GM23248 (cell line): ENCODE data around the gene FLCN. TPM values are rescaled to one million over a fixed set of nuclear protein-coding genes. Genes with fewer than 3 reads are reported as not detected.

Source experiments
- DNase-seq: peaks from one replicate; pipeline ENCODE4 v3.0.0-alpha.2; 2015
- H2AFZ ChIP-seq: fragments of 200-600 bp; sonication (generic); 2 replicates; pipeline ENCODE4 v1.6.1; 2016; ENCODE audit warnings: antibody characterized with exemption
- H3F3A ChIP-seq: fragments of 200-600 bp; sonication (generic); 2 replicates; pipeline ENCODE4 v1.6.1; 2016; ENCODE audit warnings: mild to moderate bottlenecking, antibody characterized with exemption, mixed run types; ENCODE audit not compliant: insufficient read depth
- H3K27ac ChIP-seq: fragments of 200-600 bp; sonication (generic); 2 replicates; pipeline ENCODE4 v1.5.1; 2016; ENCODE audit warnings: mild to moderate bottlenecking
- H3K27me3 ChIP-seq: fragments of 200-600 bp; sonication (generic); replicated peaks from 2 replicates; pipeline ENCODE4 v1.6.1; 2016; ENCODE audit warnings: mild to moderate bottlenecking; ENCODE audit not compliant: insufficient read depth
- H3K36me3 ChIP-seq: fragments of 200-600 bp; sonication (generic); 2 replicates; pipeline ENCODE4 v1.6.1; 2016; ENCODE audit warnings: low read depth, mild to moderate bottlenecking
- H3K4me1 ChIP-seq: fragments of 200-600 bp; sonication (generic); 2 replicates; pipeline ENCODE4 v1.6.1; 2016; ENCODE audit warnings: mild to moderate bottlenecking; ENCODE audit not compliant: insufficient read depth
- H3K4me2 ChIP-seq: fragments of 200-600 bp; sonication (generic); one replicate; pipeline ENCODE4 v1.6.1; 2016; ENCODE audit warnings: mild to moderate bottlenecking; ENCODE audit not compliant: unreplicated experiment
- H3K4me3 ChIP-seq: fragments of 200-600 bp; sonication (generic); 2 replicates; pipeline ENCODE4 v1.5.1; 2016; ENCODE audit warnings: mild to moderate bottlenecking
- H3K79me2 ChIP-seq: fragments of 200-600 bp; sonication (generic); 2 replicates; pipeline ENCODE4 v1.6.1; 2016; ENCODE audit warnings: mild to moderate bottlenecking; ENCODE audit not compliant: insufficient read depth
- H3K9ac ChIP-seq: fragments of 200-600 bp; sonication (generic); 2 replicates; pipeline ENCODE4 v1.6.1; 2016; ENCODE audit warnings: mild to moderate bottlenecking
- H3K9me2 ChIP-seq: fragments of 200-600 bp; sonication (generic); 2 replicates; pipeline ENCODE4 v1.6.1; 2016; ENCODE audit warnings: mixed run types, mild to moderate bottlenecking, moderate library complexity; ENCODE audit not compliant: insufficient read depth
- H3K9me3 ChIP-seq: fragments of 200-600 bp; sonication (generic); one replicate; pipeline ENCODE4 v1.6.1; 2017; ENCODE audit warnings: low read depth
- H4K20me1 ChIP-seq: fragments of 200-600 bp; sonication (generic); 2 replicates; pipeline ENCODE4 v1.6.0; 2016; ENCODE audit not compliant: insufficient read depth
- EZH2 ChIP-seq: fragments of 200-600 bp; sonication (generic); IDR thresholded peaks from 2 replicates; pipeline ENCODE4 v1.6.1; 2018; ENCODE audit warnings: antibody characterized with exemption, mild to moderate bottlenecking; ENCODE audit not compliant: insufficient read depth, poor library complexity, severe bottlenecking
- EZH2phosphoT487 ChIP-seq: fragments of 200-600 bp; sonication (generic); IDR thresholded peaks from 2 replicates; pipeline ENCODE4 v1.6.1; 2018; ENCODE audit warnings: antibody characterized with exemption, moderate library complexity, mild to moderate bottlenecking, low read depth; ENCODE audit not compliant: insufficient read depth
- WGBS, 2 experiments: methylation state at CpG; one replicate each; pipeline ENCODE4 v1.1.6; 2015 to 2017; ENCODE audit warnings: low lambda C conversion rate in 2 of 2, low coverage in 1 of 2; ENCODE audit errors: missing lambda C conversion rate in 2 of 2; 5-methylcytosine and 5-hydroxymethylcytosine counted together
- in situ Hi-C: fragments of 300-500 bp; cut with MboI; formaldehyde crosslinking; loops from 2 replicates; pipeline ENCODE4 v1.15.0; 2020
- polyA plus RNA-seq: library from polyadenylated mRNA; unstranded; fragments of >200 nt; fragmentation: Nextera tagmentation; extraction: Ambion mirVana; gene quantifications from 2 replicates; pipeline ENCODE4 v1.2.1, GENCODE V29; 2016
- total RNA-seq: library from RNA; depleted of rRNA; stranded (reverse); fragments of >200 nt; shearing (Covaris generic); gene quantifications from 2 replicates; pipeline ENCODE4 v1.2.3, GENCODE V29; 2014

Gene FLCN
- total and polyA plus RNA-seq, 2 experiments from 2014 or later: 10.0 to 21.5 TPM

DNA sequence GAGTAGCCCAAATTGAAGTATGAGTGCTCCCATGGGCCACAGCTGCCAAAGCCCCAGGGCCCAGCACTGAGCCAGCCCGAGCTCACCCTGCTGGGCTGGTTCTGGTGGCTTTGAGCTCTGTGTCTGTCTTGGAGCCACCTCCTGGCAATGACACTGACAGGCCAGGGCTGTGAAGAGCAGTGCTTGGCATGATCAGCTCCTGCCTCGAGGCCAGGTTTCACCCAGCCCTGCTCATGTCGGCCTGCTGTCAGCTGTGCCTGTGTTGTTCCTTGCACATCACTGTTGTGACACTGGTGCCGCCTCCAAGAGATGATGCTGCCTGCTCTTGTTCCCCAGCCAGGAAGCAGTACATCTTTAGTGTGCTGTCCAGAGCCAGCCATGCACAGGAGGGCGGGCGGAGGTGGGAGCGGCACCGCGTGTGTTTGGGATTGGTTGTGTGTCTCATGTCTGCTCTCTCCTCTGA is 56.8 kb downstream of the FLCN start:
- WGBS, 2 experiments: 76 to 91% methylated on average over 7 to 9 of the region's 9 CpGs
- no peak overlapping the region for H3K27ac ChIP-seq
- no peaks in the 10 kb centered on the region for H3K79me2 ChIP-seq
- H4K20me1 ChIP-seq: no peaks in the 10 kb centered on the region
- H3K9me3 ChIP-seq: no peaks in the 10 kb centered on the region
- no peaks in the 10 kb centered on the region for H3K9me2 ChIP-seq
- TF ChIP-seq EZH2 (no peak), EZH2phosphoT487 (no peak)
- H3K27me3 ChIP-seq: no peaks in the 10 kb centered on the region
- H3K4me1 ChIP-seq: no peaks in the 10 kb centered on the region
- no peak overlapping the region for H2AFZ ChIP-seq
- no peak for DNase-seq
- no peak overlapping the region for H3K4me3 ChIP-seq
- no peak overlapping the region for H3K4me2 ChIP-seq
- peaks cover 10% of the 10 kb centered on the region; the same call in 1 of the 2 replicates for H3F3A ChIP-seq
- in situ Hi-C loops: no loop called here
- H3K36me3 ChIP-seq: peaks cover 66% of the 10 kb centered on the region
- no peak overlapping the region for H3K9ac ChIP-seq

DNA sequence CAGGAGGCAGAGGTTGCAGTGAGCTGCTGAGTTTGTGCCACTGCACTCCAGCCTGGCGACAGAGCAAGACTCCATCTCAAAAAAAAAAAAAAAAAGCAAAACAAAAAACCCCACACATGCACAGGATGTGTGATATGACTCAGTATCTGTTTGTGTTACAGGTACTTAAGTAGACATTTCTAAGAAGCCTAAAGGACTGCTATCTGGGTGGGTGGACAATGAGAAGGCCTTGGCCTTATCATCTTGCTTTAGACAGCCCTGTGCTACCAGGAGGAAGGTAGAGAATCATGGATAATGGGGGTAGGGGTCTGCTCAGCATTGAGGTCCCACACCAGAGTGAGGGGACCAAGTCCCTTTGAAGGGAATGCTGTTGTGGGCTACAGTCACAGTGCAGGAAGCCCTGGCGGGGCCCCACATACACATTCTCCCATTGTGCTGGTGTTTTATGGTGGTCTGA is 57.6 kb downstream of the FLCN start:
- no peak for DNase-seq
- peaks cover 8% of the 10 kb centered on the region; the same call in 1 of the 2 replicates for H3F3A ChIP-seq
- WGBS, 2 experiments: 95 to 100% methylated on average over 2 of the region's 2 CpGs
- H3K27ac ChIP-seq: no peak overlapping the region
- no peaks in the 10 kb centered on the region for H3K4me1 ChIP-seq
- H4K20me1 ChIP-seq: no peaks in the 10 kb centered on the region
- in situ Hi-C loops: no loop called here
- H3K36me3 ChIP-seq: peaks cover 68% of the 10 kb centered on the region
- no peaks in the 10 kb centered on the region for H3K9me2 ChIP-seq
- no peak overlapping the region for H3K4me2 ChIP-seq
- TF ChIP-seq EZH2phosphoT487 (no peak), EZH2 (no peak)
- H2AFZ ChIP-seq: no peak overlapping the region
- H3K4me3 ChIP-seq: no peak overlapping the region
- H3K79me2 ChIP-seq: no peaks in the 10 kb centered on the region
- H3K9me3 ChIP-seq: no peaks in the 10 kb centered on the region
- no peak overlapping the region for H3K9ac ChIP-seq
- H3K27me3 ChIP-seq: no peaks in the 10 kb centered on the region

DNA sequence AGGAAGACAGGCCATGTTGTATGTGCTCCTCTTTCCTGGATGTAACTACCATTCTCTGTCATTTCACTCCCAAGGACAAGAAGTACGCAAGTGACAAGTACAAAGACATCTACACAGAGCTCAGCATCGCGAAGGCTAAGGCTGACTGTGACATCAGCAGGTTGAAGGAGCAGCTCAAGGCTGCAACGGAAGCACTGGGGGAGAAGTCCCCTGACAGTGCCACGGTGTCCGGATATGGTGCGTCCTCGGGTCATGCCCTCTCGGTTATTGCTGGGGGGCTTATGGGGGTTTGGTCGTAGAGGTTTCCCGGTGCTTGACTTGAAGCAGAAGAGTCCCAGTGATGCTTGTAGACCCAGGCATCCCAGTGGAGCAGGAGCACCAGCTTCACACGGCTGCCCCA is 59.8 kb downstream of the FLCN start:
- no peak for DNase-seq
- no peak overlapping the region for H3K9ac ChIP-seq
- H2AFZ ChIP-seq: no peak overlapping the region
- no peaks in the 10 kb centered on the region for H3K27me3 ChIP-seq
- H3K27ac ChIP-seq: no peak overlapping the region
- H3K4me3 ChIP-seq: no peak overlapping the region
- H4K20me1 ChIP-seq: no peaks in the 10 kb centered on the region
- no peaks in the 10 kb centered on the region for H3K4me1 ChIP-seq
- peaks cover 6% of the 10 kb centered on the region; the same call in 1 of the 2 replicates for H3K79me2 ChIP-seq
- 89% methylated on average over 12 of the region's 12 CpGs for WGBS, 2 experiments
- H3K9me3 ChIP-seq: no peaks in the 10 kb centered on the region
- in situ Hi-C loops: no loop called here
- H3F3A ChIP-seq: no peaks in the 10 kb centered on the region
- H3K4me2 ChIP-seq: no peak overlapping the region
- TF ChIP-seq EZH2phosphoT487: no peak
- TF ChIP-seq EZH2: no peak
- H3K9me2 ChIP-seq: no peaks in the 10 kb centered on the region
- peaks cover 73% of the 10 kb centered on the region for H3K36me3 ChIP-seq

DNA sequence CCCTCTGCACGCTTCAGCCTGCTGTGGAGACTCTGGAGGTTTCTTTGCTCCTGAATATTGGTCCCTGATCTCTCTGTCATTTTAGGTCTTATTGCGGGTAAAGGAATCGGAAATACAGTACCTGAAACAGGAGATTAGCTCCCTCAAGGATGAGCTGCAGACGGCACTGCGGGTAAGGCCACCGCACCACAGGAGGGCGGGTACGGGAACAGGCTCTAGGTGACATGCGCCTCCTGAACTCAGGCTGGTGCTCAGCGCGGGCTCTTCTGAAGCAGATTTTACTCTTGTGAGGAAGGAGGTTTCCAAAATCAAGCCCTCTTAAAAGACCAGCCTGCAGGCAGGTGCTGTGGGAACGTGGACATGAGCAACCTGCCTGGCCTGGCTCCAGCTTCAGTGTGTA is 60.6 kb downstream of the FLCN start:
- Histone ChIP-seq H3K79me2 (peaks cover 6% of the 10 kb centered on the region; the same call in 1 of the 2 replicates), H3K36me3 (peaks cover 76% of the 10 kb centered on the region), H3K27me3 (no peaks in the 10 kb centered on the region), H3K27ac (no peak overlapping the region), H4K20me1 (no peaks in the 10 kb centered on the region), H3K4me1 (no peaks in the 10 kb centered on the region), H3K9me3 (no peaks in the 10 kb centered on the region), H3K9me2 (no peaks in the 10 kb centered on the region), H3K4me3 (no peak overlapping the region), H2AFZ (no peak overlapping the region), H3K9ac (no peak overlapping the region), H3K4me2 (no peak overlapping the region), H3F3A (no peaks in the 10 kb centered on the region)
- 94 to 96% methylated on average over 12 of the region's 12 CpGs for WGBS, 2 experiments
- TF ChIP-seq EZH2phosphoT487 (no peak), EZH2 (no peak)
- in situ Hi-C loops: no loop called here
- DNase-seq: no peak

DNA sequence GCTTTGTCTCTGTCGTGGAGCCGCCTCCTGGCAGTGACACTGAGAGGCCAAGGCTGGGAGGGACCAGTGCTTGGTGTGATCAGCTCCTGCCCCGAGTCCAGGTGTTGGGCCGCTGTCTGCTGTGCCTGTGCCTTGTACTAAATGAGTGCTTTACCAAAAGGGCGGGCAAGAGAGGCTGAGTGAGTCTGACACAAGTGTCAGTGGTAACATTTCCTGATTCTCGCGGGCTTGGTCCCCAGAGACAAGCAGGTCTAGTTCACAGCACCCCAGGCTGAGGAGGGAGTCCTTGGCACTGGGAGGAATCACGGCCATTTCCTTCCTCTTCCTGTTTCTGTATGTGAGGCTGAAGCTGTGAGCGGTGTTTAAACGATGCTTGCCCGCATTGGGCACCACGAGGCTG is 61.1 kb downstream of the FLCN start:
- Histone ChIP-seq H2AFZ (no peak overlapping the region), H3K4me1 (no peaks in the 10 kb centered on the region), H3K9me2 (no peaks in the 10 kb centered on the region), H3K9ac (no peak overlapping the region), H3K27ac (no peak overlapping the region), H3K4me2 (no peak overlapping the region), H3K36me3 (peaks cover 72% of the 10 kb centered on the region), H4K20me1 (no peaks in the 10 kb centered on the region), H3K27me3 (no peaks in the 10 kb centered on the region), H3K4me3 (no peak overlapping the region), H3K79me2 (peaks cover 6% of the 10 kb centered on the region; the same call in 1 of the 2 replicates), H3K9me3 (no peaks in the 10 kb centered on the region), H3F3A (no peaks in the 10 kb centered on the region)
- TF ChIP-seq EZH2phosphoT487: no peak
- TF ChIP-seq EZH2: no peak
- in situ Hi-C loops: no loop called here
- DNase-seq: no peak
- 95 to 98% methylated on average over 12 of the region's 12 CpGs for WGBS, 2 experiments
